CD4-positive, alpha-beta T cell treated with Interleukin-4 for 1 hour (primary cell): ENCODE measurements around the gene EZR.
"Not testable (repeated sequence)": the region's sequence is repeated elsewhere in the genome, so short reads cannot be mapped to it uniquely, and the experiment has no call there.

ENCODE experiments used
- DNase-seq, 2 donors: peaks; one replicate each; pipeline ENCODE4 v3.0.0-alpha.2; 2020 to 2022

The EZR gene

DNA sequence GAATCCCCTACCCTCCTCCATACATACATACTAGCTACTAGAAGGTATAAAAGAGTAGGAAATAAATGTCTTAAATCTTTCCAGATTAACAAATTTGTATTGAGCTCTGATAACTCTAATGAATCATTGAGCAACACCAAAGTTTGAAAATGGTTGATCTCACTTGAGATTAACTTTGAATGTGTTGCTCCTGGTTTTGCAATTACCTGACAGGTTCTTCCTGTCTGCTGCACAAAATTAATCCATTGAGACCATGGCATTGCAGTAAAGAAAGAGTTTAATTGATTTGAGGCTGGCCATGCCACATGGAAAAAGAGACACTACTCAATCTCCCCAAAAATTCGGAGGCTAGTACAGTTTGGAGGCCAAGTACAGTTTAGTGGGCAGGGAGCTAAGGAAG lies 21.3 kb upstream of the EZR start:
- no peak for DNase-seq

- DNase-seq = no peak
These were observed 20.6 kb upstream of the EZR start for GRCh38 chr6:158839796-158840195.

DNA sequence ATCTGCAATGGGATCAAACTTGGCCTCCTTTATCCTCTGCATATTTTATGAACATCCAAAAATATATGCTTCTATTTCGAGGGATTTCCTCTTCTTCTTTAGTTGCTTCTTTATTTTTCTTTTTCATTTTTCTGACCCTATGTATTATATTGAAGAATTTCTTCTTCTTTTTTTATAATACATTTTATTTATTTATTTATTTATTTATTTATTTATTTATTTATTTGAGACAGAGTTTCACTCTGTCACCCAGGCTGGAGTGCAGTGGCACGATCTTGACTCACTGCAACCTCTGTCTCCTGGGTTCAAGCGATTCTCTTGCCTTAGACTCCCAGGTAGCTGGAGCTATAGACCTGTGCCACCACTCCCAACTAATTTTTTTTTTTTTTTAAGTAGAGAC lies 19.6 kb upstream of the EZR start:
- not testable (repeated sequence) for DNase-seq

DNA sequence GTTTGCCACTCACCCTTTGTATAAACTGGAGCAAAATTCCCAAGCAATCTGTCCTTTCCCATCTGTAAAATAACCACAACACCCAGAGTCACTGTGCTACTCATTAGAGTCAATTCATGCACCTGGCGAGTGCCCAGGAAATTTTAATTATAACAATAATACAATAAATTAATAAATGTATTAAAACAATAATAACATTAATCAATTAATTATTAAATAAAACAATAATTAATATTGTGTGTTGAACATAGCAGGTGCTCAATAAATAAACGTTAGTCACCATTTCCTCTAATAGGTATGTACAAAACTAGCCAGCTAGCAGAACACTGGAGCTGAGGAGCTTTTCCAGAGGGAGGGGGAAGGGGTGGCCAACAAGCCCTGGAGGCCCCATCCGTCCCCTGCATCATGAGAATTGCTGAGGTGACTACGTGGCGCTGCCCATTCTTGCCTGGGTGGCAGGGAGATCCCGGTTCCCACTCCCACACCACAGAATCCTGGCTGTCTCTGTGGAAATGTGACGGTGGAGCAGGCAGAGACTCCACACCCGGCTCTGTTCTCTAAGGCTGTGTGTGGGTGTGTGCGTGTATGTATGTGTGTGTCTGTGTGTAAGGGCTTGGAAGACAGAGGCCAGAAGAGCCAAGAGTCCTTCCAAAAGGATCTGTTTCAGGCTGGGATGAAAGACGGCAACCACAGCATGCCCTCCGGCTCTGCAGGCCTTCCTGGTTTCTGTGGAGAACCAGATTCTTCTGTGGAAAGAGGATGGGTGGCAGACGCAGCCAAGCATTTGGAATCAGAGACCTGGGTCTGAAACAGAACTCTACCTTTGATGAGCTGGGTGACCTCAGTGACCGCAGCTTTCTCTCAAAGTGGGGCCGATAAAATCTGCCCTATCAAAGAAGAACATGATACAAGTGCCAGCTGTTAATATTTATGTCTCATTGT lies 18.8 kb upstream of the EZR start:
- no peak for DNase-seq

DNA sequence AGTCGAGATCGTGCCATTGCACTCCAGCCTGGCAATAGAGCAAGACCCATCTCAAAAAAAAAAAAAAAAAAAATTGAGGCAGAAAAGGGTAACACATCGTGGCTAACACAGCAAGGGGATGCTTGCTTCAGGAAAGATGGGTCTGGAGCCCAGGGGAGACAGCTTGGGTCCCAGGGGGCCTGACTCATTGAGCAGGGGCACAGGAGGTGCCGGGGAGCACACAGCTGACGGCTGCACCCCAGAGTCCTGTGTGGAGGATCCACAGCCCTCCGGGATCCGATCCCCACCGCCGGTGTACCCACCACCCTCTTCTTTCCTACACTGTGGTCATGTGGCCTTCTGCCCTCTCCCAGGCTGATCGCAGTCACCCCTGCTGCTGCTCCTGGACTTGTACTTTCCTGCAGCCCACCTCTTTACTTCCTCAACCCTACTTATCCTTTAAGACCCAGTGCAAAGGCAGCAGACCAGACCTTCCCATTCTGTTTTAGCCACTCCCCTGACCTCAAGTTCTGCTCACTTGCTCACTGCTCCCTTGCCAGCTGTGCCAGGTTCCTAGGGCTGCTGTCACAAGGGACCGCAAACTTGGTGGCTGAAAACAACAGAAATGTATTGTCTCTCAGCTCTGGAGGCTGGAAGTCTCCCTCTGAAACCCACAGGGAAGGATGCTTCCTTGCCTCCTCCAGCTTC lies 17.6 kb upstream of the EZR start:
- no peak for DNase-seq

GRCh38 chr6:158835616-158836221 lies 16.6 kb upstream of the EZR start:
- DNase-seq = peak in 1 of 2 donors; percentile 42

DNA sequence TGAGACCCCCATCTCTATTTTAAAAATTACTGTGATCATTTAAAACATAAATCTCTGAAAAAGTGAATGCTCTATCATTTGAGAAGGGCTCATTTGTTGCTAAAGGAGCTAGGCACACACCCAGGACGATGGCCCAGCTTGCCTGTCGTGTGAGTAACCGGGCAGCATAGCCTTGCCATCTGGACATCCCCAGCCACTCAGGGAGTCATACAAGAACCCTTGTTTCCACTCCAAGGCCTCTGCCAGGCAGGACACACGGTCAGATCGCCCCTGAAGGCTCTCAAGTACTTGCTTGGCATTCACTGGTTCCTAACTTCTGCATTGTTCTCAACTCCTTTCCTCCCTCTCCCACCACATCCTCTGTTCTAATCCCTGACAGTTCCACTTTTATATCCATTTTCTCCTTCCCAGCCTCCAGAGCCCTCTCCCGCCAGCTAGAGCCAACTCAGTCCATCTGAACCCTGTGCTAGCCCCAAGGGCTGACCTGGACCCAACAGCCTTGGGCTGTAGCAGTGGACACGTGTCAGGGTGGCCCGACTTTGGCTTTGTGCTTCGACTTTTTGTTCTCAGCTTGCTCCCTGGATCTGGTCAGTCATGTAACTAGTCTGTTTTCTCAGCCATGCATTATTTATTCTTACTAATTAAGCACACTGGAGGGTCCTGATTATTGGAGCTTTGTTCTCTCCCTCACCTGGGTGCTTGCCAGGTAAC lies 15.7 kb upstream of the EZR start:
- no peak for DNase-seq

GRCh38 chr6:158832807-158833206 lies 13.6 kb upstream of the EZR start:
- not testable (repeated sequence) for DNase-seq

DNA sequence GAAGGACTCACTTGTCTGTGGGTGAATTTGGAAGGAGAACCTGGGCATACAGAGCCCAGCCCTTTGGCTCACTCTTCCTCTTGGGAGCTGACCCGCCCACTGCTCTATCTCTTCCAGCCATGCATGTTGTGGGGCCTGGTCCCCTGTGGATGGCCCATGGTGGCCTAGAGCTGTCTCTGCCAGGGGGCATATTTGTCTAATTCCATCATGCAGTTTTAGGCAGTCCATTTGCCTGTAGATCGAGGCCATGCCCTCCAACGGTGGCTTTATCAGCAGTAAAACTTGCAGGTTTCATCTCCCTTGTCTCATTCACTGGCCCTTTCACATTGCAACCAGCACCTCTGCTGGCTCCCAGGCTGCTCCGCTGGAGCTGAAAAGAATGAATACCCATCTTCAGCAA lies 12.9 kb upstream of the EZR start:
- no peak for DNase-seq

- DNase-seq = no peak
These were observed 12.4 kb upstream of the EZR start for GRCh38 chr6:158831571-158831970.

- DNase-seq = no peak
These were observed 11.6 kb upstream of the EZR start for GRCh38 chr6:158830736-158831135.

GRCh38 chr6:158828807-158829206 lies 9.6 kb upstream of the EZR start:
- DNase-seq = no peak

DNA sequence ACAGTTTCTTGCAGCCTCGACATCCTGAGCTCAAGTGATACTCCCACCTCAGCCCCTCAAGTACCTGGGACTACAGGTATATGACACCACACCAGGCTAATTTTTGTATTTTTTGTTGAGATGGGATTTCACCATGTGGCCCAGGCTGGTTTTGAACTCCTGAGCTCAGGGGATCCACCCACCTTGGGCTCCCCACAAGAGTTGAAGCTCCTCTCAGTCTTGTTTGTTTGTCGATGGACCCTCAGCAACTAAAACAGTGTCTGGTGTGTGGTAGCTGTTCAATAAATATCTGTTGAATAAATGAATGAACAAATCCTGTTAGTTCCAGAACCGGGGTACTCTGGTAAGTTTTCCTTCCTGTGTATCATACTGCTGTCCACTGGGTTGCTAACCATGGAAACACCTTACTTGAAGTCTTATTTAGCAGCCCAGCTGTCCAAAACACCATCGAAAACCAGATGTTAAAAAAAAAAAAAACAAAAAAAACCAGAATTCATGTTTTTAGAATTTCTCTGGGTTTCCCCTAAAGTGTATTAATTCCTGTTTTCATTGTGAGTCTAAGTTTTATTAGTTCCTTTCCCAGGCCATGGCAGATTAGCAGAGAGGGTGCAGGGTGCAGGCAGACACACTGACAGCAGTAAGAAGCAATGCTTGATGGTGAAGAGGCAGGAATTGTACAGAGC lies 7.8 kb upstream of the EZR start:
- DNase-seq = no peak

GRCh38 chr6:158825951-158826306 lies 6.8 kb upstream of the EZR start:
- no peak for DNase-seq

DNA sequence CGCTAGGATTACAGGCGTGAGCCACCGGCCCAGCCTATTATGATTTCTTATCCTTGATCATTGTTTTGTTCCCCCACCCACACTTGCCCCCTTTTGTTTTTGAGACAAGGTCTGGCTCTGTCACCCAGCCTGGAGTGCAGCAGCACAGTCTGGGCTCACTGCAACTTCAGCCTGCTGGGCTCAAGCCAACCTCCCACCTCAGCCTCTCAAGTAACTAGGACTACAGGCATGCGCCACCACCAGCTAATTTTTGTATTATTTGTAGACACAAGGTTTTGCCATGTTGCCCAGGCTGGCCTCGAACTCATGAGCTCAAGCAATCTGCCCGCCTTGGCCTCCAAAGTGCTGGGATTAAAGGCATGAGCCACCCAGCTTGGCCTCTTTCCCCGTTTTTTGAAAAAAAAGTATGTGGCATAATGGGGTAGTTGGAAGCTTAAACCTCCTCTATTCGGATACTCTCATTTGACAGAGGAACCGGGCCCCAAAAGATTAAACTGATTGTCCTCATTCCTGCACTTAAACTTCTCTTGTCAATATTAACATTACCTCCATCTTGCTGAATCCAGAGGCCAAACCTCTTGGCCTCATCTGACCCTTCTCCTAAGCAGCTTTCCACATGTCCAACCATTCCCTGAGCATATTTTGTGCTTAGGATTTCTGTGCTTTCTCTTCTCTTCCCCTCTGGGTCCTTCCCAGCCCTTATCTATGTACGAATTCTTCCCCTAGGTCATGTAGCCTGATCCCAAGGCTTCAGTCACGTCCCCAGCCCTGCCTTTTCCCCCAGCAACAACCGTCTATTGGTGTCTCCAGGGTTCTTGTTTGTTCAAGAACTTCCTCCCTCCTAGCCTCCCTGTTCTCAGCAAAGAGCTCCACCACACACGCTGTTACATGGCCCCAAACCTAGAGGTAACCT lies 6.1 kb upstream of the EZR start:
- no peak for DNase-seq

DNA sequence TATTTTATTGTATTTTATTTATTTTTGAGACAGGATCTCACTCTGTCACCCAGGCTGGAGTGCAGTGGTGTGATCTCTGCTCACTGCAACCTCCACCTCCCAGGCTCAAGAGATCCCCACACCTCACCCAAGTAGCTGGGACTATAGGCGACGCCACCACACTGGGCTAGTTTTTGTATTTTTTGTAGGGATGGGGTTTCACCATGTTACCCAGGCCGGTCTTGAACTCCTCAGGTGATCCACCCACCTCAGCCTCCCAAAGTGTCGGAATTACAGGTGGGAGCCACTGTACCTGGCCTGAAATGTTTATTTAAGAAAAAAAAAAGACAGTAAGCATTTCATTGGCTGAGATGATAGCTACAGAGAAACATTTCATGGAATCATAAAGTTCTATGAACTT lies 4.4 kb upstream of the EZR start:
- not testable (repeated sequence) for DNase-seq

- DNase-seq = no peak
These were observed 932 bp upstream of the EZR start for GRCh38 chr6:158819977-158820622.

- peak; percentile 73 to 77 for DNase-seq
These were observed 471 bp downstream of the EZR start for GRCh38 chr6:158818581-158819212.

- peak; percentile 83 to 84 for DNase-seq
These were observed 1.2 kb downstream of the EZR start for GRCh38 chr6:158817728-158818580.
